Renal cortical epithelial cell (primary cell): ENCODE measurements around the gene EIF2S1. TPM values are rescaled to one million over a fixed set of nuclear protein-coding genes. Genes with fewer than 3 reads are reported as not detected.
"Not testable (repeated sequence)": the region's sequence is repeated elsewhere in the genome, so short reads cannot be mapped to it uniquely, and the experiment has no call there.

ENCODE experiments used
- DNase-seq: peaks from one replicate; pipeline ENCODE4 v3.0.0-alpha.2; 2011; ENCODE audit warnings: low read depth
- total RNA-seq: library from RNA; depleted of rRNA; stranded (reverse); fragments of >200 nt; gene quantifications from 2 replicates; pipeline ENCODE4 v1.2.3, GENCODE V29; 2014

EIF2S1 gene
- total RNA-seq, 1 donor from 2014 or later = 177 TPM

- DNase-seq = no peak
Observed at GRCh38 chr14:67411370-67411769, 51.2 kb downstream of the EIF2S1 start.

- DNase-seq = peak; percentile 38
Observed at GRCh38 chr14:67411820-67412421, 51.8 kb downstream of the EIF2S1 start, which contains the start of gene PLEK2. Gene PLEK2 (minus strand): TSS chr14:67412165. CDS start chr14:67412059, 106 bp downstream.

- DNase-seq = peak; percentile 85
Observed at GRCh38 chr14:67413806-67414769, 54.0 kb downstream of the EIF2S1 start.

GRCh38 chr14:67415610-67416009 is 55.5 kb downstream of the EIF2S1 start:
- not testable (repeated sequence) for DNase-seq

GRCh38 chr14:67416085-67416484 is 56.0 kb downstream of the EIF2S1 start:
- DNase-seq = no peak

GRCh38 chr14:67416810-67417209 is 56.7 kb downstream of the EIF2S1 start:
- DNase-seq = no peak

GRCh38 chr14:67417633-67418032 is 57.5 kb downstream of the EIF2S1 start:
- DNase-seq = peak; percentile 58

GRCh38 chr14:67418401-67419191 is 58.5 kb downstream of the EIF2S1 start:
- DNase-seq = no peak

GRCh38 chr14:67420102-67420739 is 60.1 kb downstream of the EIF2S1 start:
- DNase-seq = no peak

GRCh38 chr14:67421356-67422224 is 61.5 kb downstream of the EIF2S1 start:
- DNase-seq = no peak

GRCh38 chr14:67423424-67423823 is 63.3 kb downstream of the EIF2S1 start:
- no peak for DNase-seq

GRCh38 chr14:67424539-67424938 is 64.4 kb downstream of the EIF2S1 start:
- DNase-seq = no peak

- no peak for DNase-seq
Observed at GRCh38 chr14:67425608-67426007, 65.5 kb downstream of the EIF2S1 start.

- DNase-seq = no peak
Observed at GRCh38 chr14:67426161-67426560, 66.0 kb downstream of the EIF2S1 start.

GRCh38 chr14:67426983-67427606 is 67.0 kb downstream of the EIF2S1 start:
- peak; percentile 79 for DNase-seq

GRCh38 chr14:67428501-67429031 is 68.4 kb downstream of the EIF2S1 start:
- DNase-seq = peak; percentile 21

GRCh38 chr14:67429510-67430205 is 69.5 kb downstream of the EIF2S1 start:
- DNase-seq = no peak

GRCh38 chr14:67432050-67432564 is 72.0 kb downstream of the EIF2S1 start:
- DNase-seq = no peak

GRCh38 chr14:67435603-67436002 is 75.5 kb downstream of the EIF2S1 start:
- no peak for DNase-seq
